ENCODE measurements around the gene OGDH. TPM values are rescaled to one million over a fixed set of nuclear protein-coding genes. Genes with fewer than 3 reads are reported as not detected.

OGDH gene
- total and polyA plus RNA-seq, 2 of the 4 experiments (the other 2 are of a cell fraction): 47.4 to 56.5 TPM

DNA sequence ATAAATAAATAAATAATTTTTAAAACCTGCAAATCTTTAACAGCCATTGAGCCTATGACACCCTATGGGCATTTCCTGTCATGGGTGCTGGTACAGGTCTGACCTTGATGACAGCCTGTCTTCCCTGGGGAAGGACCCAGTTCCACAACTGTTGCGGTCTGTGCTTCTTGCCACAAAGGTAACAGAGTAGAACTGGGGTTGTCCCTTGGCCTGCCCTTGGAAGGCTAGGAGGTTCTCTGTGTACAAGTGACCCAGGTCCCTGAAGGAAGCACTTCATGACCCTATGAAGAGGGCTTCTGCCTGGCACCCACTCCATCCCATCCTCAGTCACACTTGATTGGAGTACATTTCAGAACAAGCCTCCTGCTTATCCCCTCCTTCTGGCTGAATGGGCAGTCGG, 66.9 kb downstream of the OGDH start:
- peaks cover 2 to 19% of the 10 kb centered on the region in 2 experiments; a peak in 3 of 4 replicates for H3K79me1 ChIP-seq (ENCODE audit: low read depth in 1 of 2, low read length in 2 of 2)
- dilution Hi-C loops (cut with HindIII; ENCODE audit: low sequenced_read_pairs, unreplicated experiment): no loop called here
- ChIA-PET CTCF (no interaction called here), POLR2A (ENCODE audit: unreplicated experiment) (no interaction called here)
- no peak for DNase-seq
- H4K8ac ChIP-seq (ENCODE audit: low read depth in 2 of 2, low read length in 2 of 2): no peak overlapping the region
- H3K18ac ChIP-seq (ENCODE audit: low read depth, low read length): no peak overlapping the region
- ATAC-seq (ENCODE audit: low read depth): no peak
- H3K27ac ChIP-seq (ENCODE audit: insufficient read depth, low read length): no peak overlapping the region
- H4K5ac ChIP-seq (ENCODE audit: low read depth, low read length): no peak overlapping the region
- no peak overlapping the region for H2AK9ac ChIP-seq (replicated peaks; ENCODE audit: low read depth, low read length, poor library complexity)
- no peaks in the 10 kb centered on the region for H3K27me3 ChIP-seq (ENCODE audit: control insufficient read depth, insufficient read depth, low read length)
- intact Hi-C loops (cut with micrococcal nuclease): no loop called here
- H3K36me3 ChIP-seq (ENCODE audit: control insufficient read depth, insufficient read depth, low read length): peaks cover 26% of the 10 kb centered on the region
- H2BK120ac ChIP-seq (ENCODE audit: low read depth, low read length): no peak overlapping the region
- H3K4ac ChIP-seq (ENCODE audit: low read depth, low read length): no peak overlapping the region
- H3K23ac ChIP-seq (ENCODE audit: low read depth, low read length): no peak overlapping the region
- WGBS, 2 experiments (ENCODE audit: extremely low coverage in 2 of 2, insufficient read length in 1 of 2): no CpG with 5 or more reads among the region's 2 CpGs
- H3K9me1 ChIP-seq (ENCODE audit: insufficient read depth, low read length): peaks cover 28% of the 10 kb centered on the region
- no peaks in the 10 kb centered on the region; the same call in 1 of the 2 replicates for H4K20me1 ChIP-seq (ENCODE audit: insufficient read depth, low read length)
- no peak overlapping the region for H2BK5ac ChIP-seq (ENCODE audit: low read depth, low read length, poor library complexity, severe bottlenecking)
- peaks cover 5% of the 10 kb centered on the region for H3K4me1 ChIP-seq (ENCODE audit: control insufficient read depth, insufficient read depth, low read length)
- no peak overlapping the region for H2AFZ ChIP-seq (replicated peaks; ENCODE audit: low read length, poor library complexity)
- H3K56ac ChIP-seq (ENCODE audit: extremely low read depth, insufficient read depth, low read length): no peak overlapping the region
- no peaks in the 10 kb centered on the region for H3K9me3 ChIP-seq (ENCODE audit: control insufficient read depth, insufficient read depth, low read length)
- H3K4me3 ChIP-seq (ENCODE audit: insufficient read depth, low read depth, low read length): no peak overlapping the region
- H3K4me2 ChIP-seq (ENCODE audit: low read depth, low read length): no peak overlapping the region
- H2BK15ac ChIP-seq (ENCODE audit: low read depth, low read length): no peak overlapping the region
- in situ Hi-C loops (cut with MboI; ENCODE audit: low sequenced_read_pairs): no loop called here
- TF ChIP-seq, protein P1, sequence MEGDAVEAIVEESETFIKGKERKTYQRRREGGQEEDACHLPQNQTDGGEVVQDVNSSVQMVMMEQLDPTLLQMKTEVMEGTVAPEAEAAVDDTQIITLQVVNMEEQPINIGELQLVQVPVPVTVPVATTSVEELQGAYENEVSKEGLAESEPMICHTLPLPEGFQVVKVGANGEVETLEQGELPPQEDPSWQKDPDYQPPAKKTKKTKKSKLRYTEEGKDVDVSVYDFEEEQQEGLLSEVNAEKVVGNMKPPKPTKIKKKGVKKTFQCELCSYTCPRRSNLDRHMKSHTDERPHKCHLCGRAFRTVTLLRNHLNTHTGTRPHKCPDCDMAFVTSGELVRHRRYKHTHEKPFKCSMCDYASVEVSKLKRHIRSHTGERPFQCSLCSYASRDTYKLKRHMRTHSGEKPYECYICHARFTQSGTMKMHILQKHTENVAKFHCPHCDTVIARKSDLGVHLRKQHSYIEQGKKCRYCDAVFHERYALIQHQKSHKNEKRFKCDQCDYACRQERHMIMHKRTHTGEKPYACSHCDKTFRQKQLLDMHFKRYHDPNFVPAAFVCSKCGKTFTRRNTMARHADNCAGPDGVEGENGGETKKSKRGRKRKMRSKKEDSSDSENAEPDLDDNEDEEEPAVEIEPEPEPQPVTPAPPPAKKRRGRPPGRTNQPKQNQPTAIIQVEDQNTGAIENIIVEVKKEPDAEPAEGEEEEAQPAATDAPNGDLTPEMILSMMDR (conservative IDR thresholded peaks at IDR 0.05; ENCODE audit: low read depth, low read length): no peak
- TF ChIP-seq MXI1 (IDR thresholded peaks at IDR 0.05; ENCODE audit: borderline replicate concordance, low read depth, low read length) (no peak), MAZ (IDR thresholded peaks at IDR 0.05; ENCODE audit: borderline replicate concordance, low read depth, low read length) (no peak), RCOR1 (IDR thresholded peaks at IDR 0.05; ENCODE audit: insufficient replicate concordance, low read length) (no peak), MAFK (IDR thresholded peaks at IDR 0.05; ENCODE audit: low read depth, low read length) (no peak), FOS (IDR thresholded peaks at IDR 0.05; ENCODE audit: low read depth, low read length) (no peak), CHD1 (IDR thresholded peaks at IDR 0.05; ENCODE audit: low read depth, low read length) (no peak), SMC3 (IDR thresholded peaks at IDR 0.05; ENCODE audit: low read depth, low read length) (no peak), BHLHE40 (IDR thresholded peaks at IDR 0.05; ENCODE audit: low read depth, low read length) (no peak), POLR2A (IDR thresholded peaks at IDR 0.05; ENCODE audit: low read depth, low read length) (no peak), RAD21 (IDR thresholded peaks at IDR 0.05; ENCODE audit: low read length) (no peak), RFX5 (IDR thresholded peaks at IDR 0.05; ENCODE audit: low read depth, low read length) (no peak), NFE2L2 (IDR thresholded peaks at IDR 0.05; ENCODE audit: low read depth, low read length) (no peak), CEBPB (IDR thresholded peaks at IDR 0.05; ENCODE audit: low read depth, low read length) (no peak)
- TF ChIP-seq, protein P2, sequence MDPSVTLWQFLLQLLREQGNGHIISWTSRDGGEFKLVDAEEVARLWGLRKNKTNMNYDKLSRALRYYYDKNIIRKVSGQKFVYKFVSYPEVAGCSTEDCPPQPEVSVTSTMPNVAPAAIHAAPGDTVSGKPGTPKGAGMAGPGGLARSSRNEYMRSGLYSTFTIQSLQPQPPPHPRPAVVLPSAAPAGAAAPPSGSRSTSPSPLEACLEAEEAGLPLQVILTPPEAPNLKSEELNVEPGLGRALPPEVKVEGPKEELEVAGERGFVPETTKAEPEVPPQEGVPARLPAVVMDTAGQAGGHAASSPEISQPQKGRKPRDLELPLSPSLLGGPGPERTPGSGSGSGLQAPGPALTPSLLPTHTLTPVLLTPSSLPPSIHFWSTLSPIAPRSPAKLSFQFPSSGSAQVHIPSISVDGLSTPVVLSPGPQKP (IDR thresholded peaks at IDR 0.05; ENCODE audit: borderline replicate concordance, low read depth, low read length): no peak
- TF ChIP-seq, protein P3, sequence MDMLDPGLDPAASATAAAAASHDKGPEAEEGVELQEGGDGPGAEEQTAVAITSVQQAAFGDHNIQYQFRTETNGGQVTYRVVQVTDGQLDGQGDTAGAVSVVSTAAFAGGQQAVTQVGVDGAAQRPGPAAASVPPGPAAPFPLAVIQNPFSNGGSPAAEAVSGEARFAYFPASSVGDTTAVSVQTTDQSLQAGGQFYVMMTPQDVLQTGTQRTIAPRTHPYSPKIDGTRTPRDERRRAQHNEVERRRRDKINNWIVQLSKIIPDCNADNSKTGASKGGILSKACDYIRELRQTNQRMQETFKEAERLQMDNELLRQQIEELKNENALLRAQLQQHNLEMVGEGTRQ (IDR thresholded peaks at IDR 0.05; ENCODE audit: low read depth, low read length): no peak
- H2AK5ac ChIP-seq (ENCODE audit: low read depth, low read length): no peak overlapping the region
- no peak overlapping the region for H3K9ac ChIP-seq (ENCODE audit: low read depth, low read length)
- no peak overlapping the region for H3K14ac ChIP-seq (replicated peaks; ENCODE audit: low read depth, low read length)
- no TSS peak for BruUV-seq (replicated peaks)
- no peak overlapping the region for H4K91ac ChIP-seq (ENCODE audit: insufficient read depth, low read depth, low read length)
- no peak overlapping the region for H2BK20ac ChIP-seq (ENCODE audit: low read depth, low read length)

All from IMR-90 (cell line).